ENCODE measurements around the gene RGPD3.
"Not testable (repeated sequence)": the region's sequence is repeated elsewhere in the genome, so short reads cannot be mapped to it uniquely, and the experiment has no call there.

DNA sequence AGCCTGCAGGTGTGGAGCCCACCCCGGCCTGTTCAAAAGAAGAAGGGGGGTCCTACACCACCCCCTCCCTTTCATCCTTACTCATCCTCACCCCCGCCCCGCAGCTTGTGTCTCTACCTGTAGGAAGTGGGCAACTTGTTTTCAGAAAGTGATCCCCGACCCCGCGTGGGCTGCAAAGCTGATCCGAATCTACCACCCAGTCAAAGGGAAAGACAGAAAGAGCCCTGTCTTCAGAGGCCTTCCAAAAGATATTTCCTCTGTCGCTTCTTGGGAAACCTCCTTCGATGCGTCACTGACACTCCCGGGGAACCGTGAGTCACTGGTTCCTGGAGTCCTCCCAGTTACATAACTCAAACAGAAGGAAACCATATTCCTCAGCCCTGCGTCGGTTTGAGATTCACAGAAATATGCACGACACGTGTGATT is 43.3 kb upstream of the RGPD3 start:
- TF ChIP-seq, protein P1, sequence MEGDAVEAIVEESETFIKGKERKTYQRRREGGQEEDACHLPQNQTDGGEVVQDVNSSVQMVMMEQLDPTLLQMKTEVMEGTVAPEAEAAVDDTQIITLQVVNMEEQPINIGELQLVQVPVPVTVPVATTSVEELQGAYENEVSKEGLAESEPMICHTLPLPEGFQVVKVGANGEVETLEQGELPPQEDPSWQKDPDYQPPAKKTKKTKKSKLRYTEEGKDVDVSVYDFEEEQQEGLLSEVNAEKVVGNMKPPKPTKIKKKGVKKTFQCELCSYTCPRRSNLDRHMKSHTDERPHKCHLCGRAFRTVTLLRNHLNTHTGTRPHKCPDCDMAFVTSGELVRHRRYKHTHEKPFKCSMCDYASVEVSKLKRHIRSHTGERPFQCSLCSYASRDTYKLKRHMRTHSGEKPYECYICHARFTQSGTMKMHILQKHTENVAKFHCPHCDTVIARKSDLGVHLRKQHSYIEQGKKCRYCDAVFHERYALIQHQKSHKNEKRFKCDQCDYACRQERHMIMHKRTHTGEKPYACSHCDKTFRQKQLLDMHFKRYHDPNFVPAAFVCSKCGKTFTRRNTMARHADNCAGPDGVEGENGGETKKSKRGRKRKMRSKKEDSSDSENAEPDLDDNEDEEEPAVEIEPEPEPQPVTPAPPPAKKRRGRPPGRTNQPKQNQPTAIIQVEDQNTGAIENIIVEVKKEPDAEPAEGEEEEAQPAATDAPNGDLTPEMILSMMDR (conservative IDR thresholded peaks at IDR 0.05 in 1 of 2, IDR thresholded peaks at IDR 0.05 in 1 of 2; ENCODE audit: low read depth in 1 of 2, low read length in 2 of 2): not testable (repeated sequence)
- TF ChIP-seq EZH2 (IDR thresholded peaks at IDR 0.05; ENCODE audit: low read length, missing control alignments): not testable (repeated sequence)

Data from fibroblast of lung (primary cell).